Measurements from ENCODE around the gene CRB2.

The CRB2 gene

GRCh38 chr9:123348317-123348992 is 7.5 kb upstream of the CRB2 start:
- Histone ChIP-seq H3K4me3 (ENCODE audit: low read length in 2 of 2) (no peak overlapping the region), H3K9me3 (ENCODE audit: control insufficient read depth in 2 of 2, low read length in 2 of 2) (no peaks in the 10 kb centered on the region), H3K27ac (ENCODE audit: low read length) (no peak overlapping the region), H3K27me3 (ENCODE audit: control insufficient read depth in 1 of 2, insufficient read depth in 2 of 2, low read length in 2 of 2) (peaks cover 4 to 6% of the 10 kb centered on the region in 2 donors), H3K9ac (ENCODE audit: low read length in 2 of 2) (peak overlapping the region in 1 of 2 donors; percentile 42), H3K4me1 (ENCODE audit: control insufficient read depth, insufficient read depth, low read length) (peaks cover 22% of the 10 kb centered on the region), H3K36me3 (ENCODE audit: control insufficient read depth in 2 of 2, insufficient read depth in 2 of 2, low read length in 2 of 2) (no peaks in the 10 kb centered on the region)

- no peak overlapping the region for H3K4me3 ChIP-seq (ENCODE audit: low read length in 2 of 2)
- no peaks in the 10 kb centered on the region for H3K9me3 ChIP-seq (ENCODE audit: control insufficient read depth in 2 of 2, low read length in 2 of 2)
- peaks cover 8 to 10% of the 10 kb centered on the region in 2 donors for H3K27me3 ChIP-seq (ENCODE audit: control insufficient read depth in 1 of 2, insufficient read depth in 2 of 2, low read length in 2 of 2)
- no peak overlapping the region for H3K27ac ChIP-seq (ENCODE audit: low read length)
- peaks cover 21% of the 10 kb centered on the region for H3K4me1 ChIP-seq (ENCODE audit: control insufficient read depth, insufficient read depth, low read length)
- no peak overlapping the region for H3K9ac ChIP-seq (ENCODE audit: low read length in 2 of 2)
- H3K36me3 ChIP-seq (ENCODE audit: control insufficient read depth in 2 of 2, insufficient read depth in 2 of 2, low read length in 2 of 2), result no peaks in the 10 kb centered on the region
These were observed 7.0 kb upstream of the CRB2 start for GRCh38 chr9:123349033-123349432.

GRCh38 chr9:123349691-123350480 is 6.1 kb upstream of the CRB2 start:
- no peak overlapping the region for H3K27ac ChIP-seq (ENCODE audit: low read length)
- peaks cover 8 to 10% of the 10 kb centered on the region in 2 donors for H3K27me3 ChIP-seq (ENCODE audit: control insufficient read depth in 1 of 2, insufficient read depth in 2 of 2, low read length in 2 of 2)
- H3K36me3 ChIP-seq (ENCODE audit: control insufficient read depth in 2 of 2, insufficient read depth in 2 of 2, low read length in 2 of 2), result no peaks in the 10 kb centered on the region
- no peak overlapping the region for H3K9ac ChIP-seq (ENCODE audit: low read length in 2 of 2)
- peaks cover 26% of the 10 kb centered on the region for H3K4me1 ChIP-seq (ENCODE audit: control insufficient read depth, insufficient read depth, low read length)
- H3K4me3 ChIP-seq (ENCODE audit: low read length in 2 of 2), result no peak overlapping the region
- H3K9me3 ChIP-seq (ENCODE audit: control insufficient read depth in 2 of 2, low read length in 2 of 2), result no peaks in the 10 kb centered on the region

- peaks cover 8 to 12% of the 10 kb centered on the region in 2 donors for H3K27me3 ChIP-seq (ENCODE audit: control insufficient read depth in 1 of 2, insufficient read depth in 2 of 2, low read length in 2 of 2)
- peaks cover 19% of the 10 kb centered on the region for H3K4me1 ChIP-seq (ENCODE audit: control insufficient read depth, insufficient read depth, low read length)
- no peak overlapping the region for H3K9ac ChIP-seq (ENCODE audit: low read length in 2 of 2)
- H3K27ac ChIP-seq (ENCODE audit: low read length), result no peak overlapping the region
- H3K9me3 ChIP-seq (ENCODE audit: control insufficient read depth in 2 of 2, low read length in 2 of 2), result no peaks in the 10 kb centered on the region
- H3K4me3 ChIP-seq (ENCODE audit: low read length in 2 of 2), result no peak overlapping the region
- H3K36me3 ChIP-seq (ENCODE audit: control insufficient read depth in 2 of 2, insufficient read depth in 2 of 2, low read length in 2 of 2), result no peaks in the 10 kb centered on the region
These were observed 5.2 kb upstream of the CRB2 start for GRCh38 chr9:123350590-123351310.

GRCh38 chr9:123353041-123353440 is 3.0 kb upstream of the CRB2 start:
- Histone ChIP-seq H3K4me3 (ENCODE audit: low read length in 2 of 2) (no peak overlapping the region), H3K27ac (ENCODE audit: low read length) (no peak overlapping the region), H3K36me3 (ENCODE audit: control insufficient read depth in 2 of 2, insufficient read depth in 2 of 2, low read length in 2 of 2) (no peaks in the 10 kb centered on the region), H3K9ac (ENCODE audit: low read length in 2 of 2) (no peak overlapping the region), H3K4me1 (ENCODE audit: control insufficient read depth, insufficient read depth, low read length) (peaks cover 14% of the 10 kb centered on the region), H3K9me3 (ENCODE audit: control insufficient read depth in 2 of 2, low read length in 2 of 2) (no peaks in the 10 kb centered on the region), H3K27me3 (ENCODE audit: control insufficient read depth in 1 of 2, insufficient read depth in 2 of 2, low read length in 2 of 2) (peaks cover 8 to 12% of the 10 kb centered on the region in 2 donors)

GRCh38 chr9:123353984-123354591 is 1.9 kb upstream of the CRB2 start:
- Histone ChIP-seq H3K27ac (ENCODE audit: low read length) (no peak overlapping the region), H3K9ac (ENCODE audit: low read length in 2 of 2) (peak overlapping the region in 1 of 2 donors; percentile 13), H3K4me3 (ENCODE audit: low read length in 2 of 2) (no peak overlapping the region), H3K36me3 (ENCODE audit: control insufficient read depth in 2 of 2, insufficient read depth in 2 of 2, low read length in 2 of 2) (no peaks in the 10 kb centered on the region), H3K9me3 (ENCODE audit: control insufficient read depth in 2 of 2, low read length in 2 of 2) (no peaks in the 10 kb centered on the region), H3K27me3 (ENCODE audit: control insufficient read depth in 1 of 2, insufficient read depth in 2 of 2, low read length in 2 of 2) (peaks cover 8 to 9% of the 10 kb centered on the region in 2 donors), H3K4me1 (ENCODE audit: control insufficient read depth, insufficient read depth, low read length) (peaks cover 14% of the 10 kb centered on the region)

GRCh38 chr9:123354806-123355508 is 1.0 kb upstream of the CRB2 start:
- Histone ChIP-seq H3K27ac (ENCODE audit: low read length) (no peak overlapping the region), H3K4me1 (ENCODE audit: control insufficient read depth, insufficient read depth, low read length) (peaks cover 11% of the 10 kb centered on the region), H3K36me3 (ENCODE audit: control insufficient read depth in 2 of 2, insufficient read depth in 2 of 2, low read length in 2 of 2) (no peaks in the 10 kb centered on the region), H3K27me3 (ENCODE audit: control insufficient read depth in 1 of 2, insufficient read depth in 2 of 2, low read length in 2 of 2) (peaks cover 4 to 9% of the 10 kb centered on the region in 2 donors), H3K4me3 (ENCODE audit: low read length in 2 of 2) (no peak overlapping the region), H3K9ac (ENCODE audit: low read length in 2 of 2) (no peak overlapping the region), H3K9me3 (ENCODE audit: control insufficient read depth in 2 of 2, low read length in 2 of 2) (no peaks in the 10 kb centered on the region)

GRCh38 chr9:123356851-123357742 is 1.1 kb downstream of the CRB2 start:
- Histone ChIP-seq H3K27ac (ENCODE audit: low read length) (no peak overlapping the region), H3K9ac (ENCODE audit: low read length in 2 of 2) (no peak overlapping the region), H3K36me3 (ENCODE audit: control insufficient read depth in 2 of 2, insufficient read depth in 2 of 2, low read length in 2 of 2) (no peaks in the 10 kb centered on the region), H3K27me3 (ENCODE audit: control insufficient read depth in 1 of 2, insufficient read depth in 2 of 2, low read length in 2 of 2) (peaks cover 4 to 9% of the 10 kb centered on the region in 2 donors), H3K4me1 (ENCODE audit: control insufficient read depth, insufficient read depth, low read length) (peaks cover 11% of the 10 kb centered on the region), H3K9me3 (ENCODE audit: control insufficient read depth in 2 of 2, low read length in 2 of 2) (no peaks in the 10 kb centered on the region), H3K4me3 (ENCODE audit: low read length in 2 of 2) (no peak overlapping the region)

- H3K4me1 ChIP-seq (ENCODE audit: control insufficient read depth, insufficient read depth, low read length), result peaks cover 11% of the 10 kb centered on the region
- no peaks in the 10 kb centered on the region for H3K36me3 ChIP-seq (ENCODE audit: control insufficient read depth in 2 of 2, insufficient read depth in 2 of 2, low read length in 2 of 2)
These were observed 1.7 kb downstream of the CRB2 start for GRCh38 chr9:123357743-123358059.

More at GRCh38 chr9:123357743-123358059, 1.7 kb downstream of the CRB2 start:
- H3K4me3 ChIP-seq (ENCODE audit: low read length in 2 of 2), result no peak overlapping the region
- peaks cover 4 to 9% of the 10 kb centered on the region in 2 donors for H3K27me3 ChIP-seq (ENCODE audit: control insufficient read depth in 1 of 2, insufficient read depth in 2 of 2, low read length in 2 of 2)
- H3K9ac ChIP-seq (ENCODE audit: low read length in 2 of 2), result no peak overlapping the region
- no peak overlapping the region for H3K27ac ChIP-seq (ENCODE audit: low read length)
- H3K9me3 ChIP-seq (ENCODE audit: control insufficient read depth in 2 of 2, low read length in 2 of 2), result no peaks in the 10 kb centered on the region

All from stomach smooth muscle (tissue), 2 donors.